ENCODE measurements around the gene ATP6V1A. TPM values are rescaled to one million over a fixed set of nuclear protein-coding genes. Genes with fewer than 3 reads are reported as not detected.

The ATP6V1A gene
- total and polyA plus RNA-seq, 2 experiments from 2014 or later, result 62.3 to 87.2 TPM

DNA sequence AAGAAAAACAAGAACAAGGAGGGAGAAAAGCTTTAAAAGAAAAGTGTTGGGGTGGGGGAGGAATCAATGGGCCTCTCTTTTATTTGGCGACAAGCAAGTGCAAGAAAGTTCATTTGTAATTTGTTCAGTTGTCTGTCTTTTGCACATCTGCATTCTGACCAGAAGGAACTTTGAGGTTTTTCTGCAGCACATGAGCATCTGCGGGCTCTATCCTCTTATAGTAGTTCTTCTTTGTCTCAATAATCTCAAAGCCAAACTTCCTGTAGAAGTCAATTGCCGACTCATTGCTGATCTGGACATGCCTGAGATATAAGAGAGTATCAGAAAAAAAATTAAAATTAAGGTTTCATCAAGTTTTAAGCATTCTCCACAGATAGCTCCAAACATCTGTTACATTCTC lies 25.2 kb upstream of the ATP6V1A start:
- Histone ChIP-seq H2AFZ (no peak overlapping the region), H3K4me2 (no peak overlapping the region), H3K9me2 (replicated peaks; ENCODE audit: insufficient read depth) (no peaks in the 10 kb centered on the region), H3K27ac (no peak overlapping the region), H3K4me1 (ENCODE audit: insufficient read depth) (no peaks in the 10 kb centered on the region), H4K20me1 (ENCODE audit: insufficient read depth, poor library complexity, severe bottlenecking) (no peaks in the 10 kb centered on the region), H3K9me3 (ENCODE audit: low read depth) (no peaks in the 10 kb centered on the region), H3K79me2 (peaks cover 28% of the 10 kb centered on the region), H3K4me3 (no peak overlapping the region), H3K27me3 (no peaks in the 10 kb centered on the region), H3K36me3 (replicated peaks; ENCODE audit: insufficient read depth, low read depth) (no peaks in the 10 kb centered on the region)
- 93% methylated on average over 3 of the region's 3 CpGs for WGBS (ENCODE audit: low lambda C conversion rate, missing lambda C conversion rate)
- TF ChIP-seq EZH2phosphoT487 (IDR thresholded peaks at IDR 0.05; ENCODE audit: low read depth, severe bottlenecking, unreplicated experiment) (no peak), EZH2 (IDR thresholded peaks at IDR 0.05; ENCODE audit: borderline replicate concordance) (no peak)
- TF ChIP-seq, protein P1, sequence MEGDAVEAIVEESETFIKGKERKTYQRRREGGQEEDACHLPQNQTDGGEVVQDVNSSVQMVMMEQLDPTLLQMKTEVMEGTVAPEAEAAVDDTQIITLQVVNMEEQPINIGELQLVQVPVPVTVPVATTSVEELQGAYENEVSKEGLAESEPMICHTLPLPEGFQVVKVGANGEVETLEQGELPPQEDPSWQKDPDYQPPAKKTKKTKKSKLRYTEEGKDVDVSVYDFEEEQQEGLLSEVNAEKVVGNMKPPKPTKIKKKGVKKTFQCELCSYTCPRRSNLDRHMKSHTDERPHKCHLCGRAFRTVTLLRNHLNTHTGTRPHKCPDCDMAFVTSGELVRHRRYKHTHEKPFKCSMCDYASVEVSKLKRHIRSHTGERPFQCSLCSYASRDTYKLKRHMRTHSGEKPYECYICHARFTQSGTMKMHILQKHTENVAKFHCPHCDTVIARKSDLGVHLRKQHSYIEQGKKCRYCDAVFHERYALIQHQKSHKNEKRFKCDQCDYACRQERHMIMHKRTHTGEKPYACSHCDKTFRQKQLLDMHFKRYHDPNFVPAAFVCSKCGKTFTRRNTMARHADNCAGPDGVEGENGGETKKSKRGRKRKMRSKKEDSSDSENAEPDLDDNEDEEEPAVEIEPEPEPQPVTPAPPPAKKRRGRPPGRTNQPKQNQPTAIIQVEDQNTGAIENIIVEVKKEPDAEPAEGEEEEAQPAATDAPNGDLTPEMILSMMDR (IDR thresholded peaks at IDR 0.05; ENCODE audit: poor library complexity), result no peak
- DNase-seq (ENCODE audit: low spot score), result no peak

- TF ChIP-seq EZH2 (IDR thresholded peaks at IDR 0.05; ENCODE audit: borderline replicate concordance), result no peak
- TF ChIP-seq, protein P1 (IDR thresholded peaks at IDR 0.05; ENCODE audit: poor library complexity), result no peak
- TF ChIP-seq EZH2phosphoT487 (IDR thresholded peaks at IDR 0.05; ENCODE audit: low read depth, severe bottlenecking, unreplicated experiment), result no peak
- Histone ChIP-seq H2AFZ (no peak overlapping the region), H3K27me3 (no peaks in the 10 kb centered on the region), H3K9me3 (ENCODE audit: low read depth) (no peaks in the 10 kb centered on the region), H3K9me2 (replicated peaks; ENCODE audit: insufficient read depth) (no peaks in the 10 kb centered on the region), H3K4me1 (ENCODE audit: insufficient read depth) (no peaks in the 10 kb centered on the region), H3K27ac (no peak overlapping the region), H3K36me3 (replicated peaks; ENCODE audit: insufficient read depth, low read depth) (no peaks in the 10 kb centered on the region), H3K4me2 (no peak overlapping the region), H4K20me1 (ENCODE audit: insufficient read depth, poor library complexity, severe bottlenecking) (peaks cover 7% of the 10 kb centered on the region), H3K4me3 (no peak overlapping the region), H3K79me2 (peaks cover 91% of the 10 kb centered on the region)
- WGBS (ENCODE audit: low lambda C conversion rate, missing lambda C conversion rate), result 91% methylated on average over 2 of the region's 2 CpGs
- DNase-seq (ENCODE audit: low spot score), result no peak
Measured at GRCh38 chr3:113728661-113729060, 18.2 kb upstream of the ATP6V1A start.

DNA sequence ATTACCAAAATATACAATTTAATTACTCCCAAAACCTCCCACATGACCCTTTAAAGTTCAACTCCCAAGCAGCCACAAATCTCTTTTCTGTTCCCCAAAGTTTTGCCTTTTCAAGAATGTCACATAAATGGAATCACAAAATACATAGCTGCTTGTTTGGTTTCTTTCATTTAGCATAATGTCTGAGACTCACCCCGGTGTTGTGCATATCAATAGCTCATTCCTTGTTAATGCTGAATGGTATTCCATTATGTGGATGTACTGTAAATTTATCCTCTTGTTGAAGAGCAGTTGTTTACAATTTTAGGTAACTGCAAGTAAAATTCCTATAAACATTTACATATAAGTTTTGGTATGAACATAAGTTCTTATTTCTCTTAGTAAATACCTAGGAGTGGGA lies 16.3 kb upstream of the ATP6V1A start:
- Histone ChIP-seq H3K4me2 (no peak overlapping the region), H3K27ac (no peak overlapping the region), H3K36me3 (replicated peaks; ENCODE audit: insufficient read depth, low read depth) (no peaks in the 10 kb centered on the region), H3K79me2 (peaks cover 96% of the 10 kb centered on the region), H4K20me1 (ENCODE audit: insufficient read depth, poor library complexity, severe bottlenecking) (peaks cover 16% of the 10 kb centered on the region), H3K9me2 (replicated peaks; ENCODE audit: insufficient read depth) (no peaks in the 10 kb centered on the region), H3K27me3 (no peaks in the 10 kb centered on the region), H3K4me3 (no peak overlapping the region), H3K4me1 (ENCODE audit: insufficient read depth) (no peaks in the 10 kb centered on the region), H3K9me3 (ENCODE audit: low read depth) (no peaks in the 10 kb centered on the region), H2AFZ (no peak overlapping the region)
- 70% methylated on average over 1 of the region's 1 CpG for WGBS (ENCODE audit: low lambda C conversion rate, missing lambda C conversion rate)
- DNase-seq (ENCODE audit: low spot score), result no peak
- TF ChIP-seq, protein P1 (IDR thresholded peaks at IDR 0.05; ENCODE audit: poor library complexity), result no peak
- TF ChIP-seq EZH2phosphoT487 (IDR thresholded peaks at IDR 0.05; ENCODE audit: low read depth, severe bottlenecking, unreplicated experiment) (no peak), EZH2 (IDR thresholded peaks at IDR 0.05; ENCODE audit: borderline replicate concordance) (no peak)

DNA sequence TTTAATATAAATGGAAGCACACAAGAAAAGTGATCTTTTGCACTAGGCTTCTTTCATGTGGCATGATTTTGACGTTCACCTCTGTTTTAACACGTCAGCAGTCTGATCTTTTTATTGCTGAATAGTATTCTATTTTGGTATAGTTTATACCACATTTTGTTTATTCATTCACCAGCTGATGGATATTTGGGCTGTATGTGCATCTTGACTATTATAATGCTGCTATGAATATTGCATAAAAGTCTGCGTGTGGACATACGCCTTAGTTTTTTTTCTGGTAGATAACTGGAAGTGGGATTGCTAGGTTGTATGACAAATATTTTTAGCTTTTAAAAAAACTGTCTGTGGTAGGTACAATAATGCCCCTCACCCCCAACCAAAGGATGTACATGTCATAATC lies 15.1 kb upstream of the ATP6V1A start:
- WGBS (ENCODE audit: low lambda C conversion rate, missing lambda C conversion rate), result 90% methylated on average over 4 of the region's 4 CpGs
- Histone ChIP-seq H3K4me1 (ENCODE audit: insufficient read depth) (no peaks in the 10 kb centered on the region), H3K27ac (no peak overlapping the region), H3K4me3 (no peak overlapping the region), H3K9me3 (ENCODE audit: low read depth) (no peaks in the 10 kb centered on the region), H4K20me1 (ENCODE audit: insufficient read depth, poor library complexity, severe bottlenecking) (peaks cover 26% of the 10 kb centered on the region), H3K9me2 (replicated peaks; ENCODE audit: insufficient read depth) (no peaks in the 10 kb centered on the region), H2AFZ (no peak overlapping the region), H3K27me3 (no peaks in the 10 kb centered on the region), H3K36me3 (replicated peaks; ENCODE audit: insufficient read depth, low read depth) (no peaks in the 10 kb centered on the region), H3K79me2 (peaks cover 93% of the 10 kb centered on the region), H3K4me2 (no peak overlapping the region)
- DNase-seq (ENCODE audit: low spot score), result no peak
- TF ChIP-seq EZH2 (IDR thresholded peaks at IDR 0.05; ENCODE audit: borderline replicate concordance) (no peak), EZH2phosphoT487 (IDR thresholded peaks at IDR 0.05; ENCODE audit: low read depth, severe bottlenecking, unreplicated experiment) (no peak)
- TF ChIP-seq, protein P1 (IDR thresholded peaks at IDR 0.05; ENCODE audit: poor library complexity), result no peak
